Neuronal stem cell (in vitro differentiated cells): ENCODE data around the gene MEIS2.

Experiments
- DNase-seq: peaks from one replicate; pipeline ENCODE4 v3.0.0-alpha.2; 2013; ENCODE audit warnings: low spot score
- H2AFZ ChIP-seq: one replicate; pipeline ENCODE4 v1.6.1; 2013; ENCODE audit warnings: mild to moderate bottlenecking, low read length, inconsistent platforms
- H2AK5ac ChIP-seq: 2 replicates; pipeline ENCODE4 v1.6.1; 2013; ENCODE audit warnings: low read depth, mild to moderate bottlenecking, inconsistent platforms, low read length, moderate library complexity, mixed read lengths
- H2BK120ac ChIP-seq: 2 replicates; pipeline ENCODE4 v1.6.1; 2013; ENCODE audit warnings: low read depth, mild to moderate bottlenecking, inconsistent platforms, low read length, moderate library complexity, mixed read lengths
- H2BK12ac ChIP-seq: one replicate; pipeline ENCODE4 v1.6.1; 2013; ENCODE audit warnings: low read length, inconsistent platforms
- H2BK15ac ChIP-seq: 2 replicates; pipeline ENCODE4 v1.6.1; 2013; ENCODE audit warnings: mild to moderate bottlenecking, low read length, inconsistent platforms, mixed read lengths
- H2BK5ac ChIP-seq: one replicate; pipeline ENCODE4 v1.6.1; 2013; ENCODE audit warnings: inconsistent platforms, mild to moderate bottlenecking, low read length, moderate library complexity
- H3K14ac ChIP-seq: one replicate; pipeline ENCODE4 v1.6.1; 2013; ENCODE audit warnings: low read length, inconsistent platforms
- H3K18ac ChIP-seq: 2 replicates; pipeline ENCODE4 v1.6.1; 2013; ENCODE audit warnings: low read length, inconsistent platforms
- H3K23ac ChIP-seq: 2 replicates; pipeline ENCODE4 v1.6.1; 2013; ENCODE audit warnings: low read depth, mild to moderate bottlenecking, mixed read lengths, low read length, inconsistent platforms; ENCODE audit not compliant: poor library complexity
- H3K27ac ChIP-seq: replicated peaks from 3 replicates; pipeline ENCODE4 v1.5.1; 2013; ENCODE audit warnings: low read length, inconsistent platforms
- H3K27me3 ChIP-seq, 3 experiments: 2 replicates each; pipeline ENCODE4 v1.6.1; 2013; ENCODE audit warnings: low read length in 3 of 3, mild to moderate bottlenecking in 2 of 3, inconsistent platforms in 1 of 3, low read depth in 1 of 3, mixed read lengths in 1 of 3, moderate library complexity in 1 of 3; ENCODE audit not compliant: control insufficient read depth in 3 of 3, insufficient read depth in 3 of 3
- H3K36me3 ChIP-seq, 2 donors: replicated peaks in 1 of 2; 2 replicates each; pipeline ENCODE4 v1.6.1; 2013; ENCODE audit warnings: low read length in 2 of 2; ENCODE audit not compliant: control insufficient read depth in 2 of 2, insufficient read depth in 2 of 2
- H3K4ac ChIP-seq: 2 replicates; pipeline ENCODE4 v1.6.1; 2013; ENCODE audit warnings: inconsistent platforms, mild to moderate bottlenecking, low read length, moderate library complexity
- H3K4me1 ChIP-seq, 2 donors: 1 replicate in 1 of 2; 2 replicates in 1 of 2; pipeline ENCODE4 v1.6.1; 2013; ENCODE audit warnings: low read length in 2 of 2, low read depth in 1 of 2; ENCODE audit not compliant: control insufficient read depth in 2 of 2, insufficient read depth in 1 of 2
- H3K4me2 ChIP-seq: one replicate; pipeline ENCODE4 v1.6.1; 2013; ENCODE audit warnings: mild to moderate bottlenecking, low read length, inconsistent platforms; ENCODE audit not compliant: insufficient read depth, poor library complexity, severe bottlenecking
- H3K4me3 ChIP-seq, 2 donors: 2 replicates each; pipeline ENCODE4 v1.5.1; 2013; ENCODE audit warnings: low read length in 2 of 2, mild to moderate bottlenecking in 2 of 2, inconsistent platforms in 1 of 2, moderate library complexity in 1 of 2
- H3K79me1 ChIP-seq: one replicate; pipeline ENCODE4 v1.6.1; 2013; ENCODE audit warnings: low read depth, mild to moderate bottlenecking, inconsistent platforms, low read length, moderate library complexity
- H3K9ac ChIP-seq: one replicate; pipeline ENCODE4 v1.6.1; 2013; ENCODE audit warnings: mild to moderate bottlenecking, low read depth, low read length, inconsistent platforms; ENCODE audit not compliant: poor library complexity
- H3K9me3 ChIP-seq, 2 donors: replicated peaks in 1 of 2; 2 replicates each; pipeline versions ENCODE3 to v1.6.1; 2013; ENCODE audit warnings: low read length in 2 of 2, mild to moderate bottlenecking in 2 of 2, inconsistent platforms in 1 of 2, low read depth in 1 of 2, mixed read lengths in 1 of 2, moderate library complexity in 1 of 2; ENCODE audit not compliant: control insufficient read depth in 2 of 2, insufficient read depth in 1 of 2
- H4K8ac ChIP-seq: one replicate; pipeline ENCODE4 v1.6.1; 2013; ENCODE audit warnings: low read depth, mild to moderate bottlenecking, inconsistent platforms, low read length, moderate library complexity
- H4K91ac ChIP-seq: one replicate; pipeline ENCODE4 v1.6.1; 2013; ENCODE audit warnings: low read length, low read depth, mild to moderate bottlenecking, inconsistent platforms; ENCODE audit not compliant: poor library complexity
- WGBS, 2 donors: extraction: QIAGEN DNeasy Blood & Tissue Kit; methylation state at CpG; one replicate each; pipeline ENCODE4 v1.1.7; 2013; ENCODE audit warnings: missing lambda C conversion rate in 2 of 2, mixed read lengths in 1 of 2; ENCODE audit not compliant: insufficient read length in 2 of 2, insufficient replicate concordance in 1 of 2; ENCODE audit errors: extremely low coverage in 2 of 2; 5-methylcytosine and 5-hydroxymethylcytosine counted together

Gene MEIS2

DNA sequence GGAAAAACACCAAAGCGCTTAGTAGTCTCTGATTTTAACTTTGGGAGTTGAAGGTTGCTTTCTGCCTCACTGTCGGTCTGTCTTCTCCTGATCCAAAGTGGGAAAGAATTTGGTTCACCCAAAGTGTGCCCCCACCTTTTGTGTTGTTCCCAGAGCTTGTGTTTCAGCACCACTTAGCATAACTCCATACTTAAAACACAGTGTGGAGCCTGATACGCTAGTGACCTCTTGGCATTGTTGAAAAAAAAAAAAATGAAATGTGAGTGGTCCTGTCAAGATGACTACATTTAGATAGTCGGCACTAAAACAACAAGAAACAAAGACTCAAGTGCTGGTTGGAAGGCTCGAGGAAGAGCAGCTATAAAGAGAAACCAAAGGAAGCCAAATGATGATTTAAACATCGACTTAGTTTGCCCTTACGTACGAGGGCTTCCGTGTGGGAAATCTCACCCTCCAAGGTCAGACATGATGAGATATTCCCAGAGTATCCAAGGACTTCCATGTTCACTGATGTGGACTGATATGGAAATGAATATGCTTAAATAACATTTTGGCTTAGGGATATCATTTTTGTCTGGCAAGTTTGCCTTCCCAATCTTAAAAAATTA lies 178.8 kb downstream of the MEIS2 start:
- WGBS, 2 donors, result no CpG with 5 or more reads among the region's 9 CpGs
- H3K27ac ChIP-seq, result no peak overlapping the region

DNA sequence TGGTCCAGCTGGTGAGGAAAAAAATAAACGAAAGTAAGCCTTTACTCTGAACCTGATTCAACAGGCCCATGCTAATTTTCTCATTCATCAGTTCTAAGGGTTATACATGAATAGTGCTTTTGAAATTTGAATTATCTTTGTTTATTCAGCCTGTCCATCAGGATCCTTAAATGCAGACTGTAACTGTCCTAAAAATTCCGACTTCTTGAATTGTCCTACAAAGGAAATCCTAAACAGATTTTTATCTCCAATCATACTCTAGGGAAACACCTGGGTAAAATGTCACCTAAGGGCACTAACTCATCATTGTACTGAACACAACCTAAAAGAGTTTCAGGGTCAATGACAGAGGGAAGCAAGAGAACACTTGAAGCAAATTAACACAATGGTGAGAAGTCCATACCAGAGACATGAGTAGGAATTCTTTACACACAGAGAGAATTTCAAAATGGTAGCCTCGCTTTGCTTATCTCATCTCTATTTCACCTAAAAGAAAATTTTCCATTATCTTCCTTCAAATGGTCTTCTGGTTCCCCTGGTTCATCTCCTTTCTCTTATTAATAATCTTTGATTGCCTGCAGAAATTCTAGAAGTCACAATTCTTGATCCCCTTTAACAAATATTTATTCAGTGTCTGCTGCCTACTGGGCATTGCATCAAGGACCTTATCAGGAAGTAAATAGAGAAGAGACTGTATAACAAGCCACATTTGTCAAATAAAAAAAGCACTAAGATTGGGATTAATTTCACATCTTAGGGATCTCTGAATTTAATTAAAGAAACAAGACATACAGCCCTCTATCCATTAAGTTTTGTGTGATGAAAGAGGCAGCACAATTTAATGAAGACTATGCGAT lies 182.7 kb downstream of the MEIS2 start:
- H2BK5ac ChIP-seq, result no peak overlapping the region
- H3K9me3 ChIP-seq, result no peaks in the 10 kb centered on the region
- H3K27me3 ChIP-seq, result no peaks in the 10 kb centered on the region
- H3K4me2 ChIP-seq, result no peak overlapping the region
- H3K18ac ChIP-seq, result no peak overlapping the region
- H2AK5ac ChIP-seq, result no peak overlapping the region
- no peak for DNase-seq
- no peak overlapping the region for H3K4ac ChIP-seq
- no peak overlapping the region for H3K4me3 ChIP-seq
- H3K79me1 ChIP-seq, result peaks cover 1% of the 10 kb centered on the region
- H3K9ac ChIP-seq, result no peak overlapping the region
- H4K8ac ChIP-seq, result no peak overlapping the region
- no peak overlapping the region for H3K23ac ChIP-seq
- no peak overlapping the region for H4K91ac ChIP-seq
- no peak overlapping the region for H3K14ac ChIP-seq
- H3K36me3 ChIP-seq, result no peaks in the 10 kb centered on the region
- peaks cover 5 to 6% of the 10 kb centered on the region in 2 donors for H3K4me1 ChIP-seq
- no peak overlapping the region for H2BK120ac ChIP-seq
- no CpG with 5 or more reads among the region's 4 CpGs for WGBS, 2 donors
- H2AFZ ChIP-seq, result no peak overlapping the region
- H2BK12ac ChIP-seq, result no peak overlapping the region
- H3K27ac ChIP-seq, result no peak overlapping the region
- no peak overlapping the region for H2BK15ac ChIP-seq

More for the DNA sequence above, 178.8 kb downstream of the MEIS2 start:
- no peaks in the 10 kb centered on the region for H3K27me3 ChIP-seq
- H3K23ac ChIP-seq, result no peak overlapping the region
- H3K4me3 ChIP-seq, result no peak overlapping the region
- no peak overlapping the region for H3K14ac ChIP-seq
- no peak for DNase-seq
- H3K36me3 ChIP-seq, result no peaks in the 10 kb centered on the region
- H3K4ac ChIP-seq, result no peak overlapping the region
- no peak overlapping the region for H3K4me2 ChIP-seq
- peaks cover 1% of the 10 kb centered on the region for H3K79me1 ChIP-seq
- no peak overlapping the region for H2AK5ac ChIP-seq
- no peak overlapping the region for H2AFZ ChIP-seq
- H4K8ac ChIP-seq, result no peak overlapping the region
- H3K4me1 ChIP-seq, result peaks cover 6 to 8% of the 10 kb centered on the region in 2 donors
- no peak overlapping the region for H4K91ac ChIP-seq
- no peak overlapping the region for H3K9ac ChIP-seq
- H2BK5ac ChIP-seq, result no peak overlapping the region
- no peak overlapping the region for H2BK120ac ChIP-seq
- no peak overlapping the region for H3K18ac ChIP-seq
- H2BK15ac ChIP-seq, result no peak overlapping the region
- H3K9me3 ChIP-seq, result no peaks in the 10 kb centered on the region
- H2BK12ac ChIP-seq, result no peak overlapping the region

GRCh38 chr15:36914960-36915808 lies 185.2 kb downstream of the MEIS2 start:
- no peak overlapping the region for H4K8ac ChIP-seq
- no peak overlapping the region for H3K23ac ChIP-seq
- no peak overlapping the region for H3K4ac ChIP-seq
- H2AK5ac ChIP-seq, result no peak overlapping the region
- no peak overlapping the region for H3K27ac ChIP-seq
- no peak overlapping the region for H3K4me2 ChIP-seq
- H2BK15ac ChIP-seq, result no peak overlapping the region
- no peak overlapping the region for H3K9ac ChIP-seq
- no peak for DNase-seq
- H3K79me1 ChIP-seq, result peaks cover 1% of the 10 kb centered on the region
- no peak overlapping the region for H3K18ac ChIP-seq
- no peak overlapping the region for H3K14ac ChIP-seq
- no peaks in the 10 kb centered on the region for H3K27me3 ChIP-seq
- H2AFZ ChIP-seq, result no peak overlapping the region
- H3K4me3 ChIP-seq, result no peak overlapping the region
- H2BK120ac ChIP-seq, result no peak overlapping the region
- H4K91ac ChIP-seq, result no peak overlapping the region
- H2BK12ac ChIP-seq, result no peak overlapping the region
- H2BK5ac ChIP-seq, result no peak overlapping the region
- no peaks in the 10 kb centered on the region for H3K36me3 ChIP-seq
- H3K9me3 ChIP-seq, result no peaks in the 10 kb centered on the region
- WGBS, 2 donors, result no CpG with 5 or more reads among the region's 3 CpGs
- peaks cover 4 to 8% of the 10 kb centered on the region in 2 donors for H3K4me1 ChIP-seq

DNA sequence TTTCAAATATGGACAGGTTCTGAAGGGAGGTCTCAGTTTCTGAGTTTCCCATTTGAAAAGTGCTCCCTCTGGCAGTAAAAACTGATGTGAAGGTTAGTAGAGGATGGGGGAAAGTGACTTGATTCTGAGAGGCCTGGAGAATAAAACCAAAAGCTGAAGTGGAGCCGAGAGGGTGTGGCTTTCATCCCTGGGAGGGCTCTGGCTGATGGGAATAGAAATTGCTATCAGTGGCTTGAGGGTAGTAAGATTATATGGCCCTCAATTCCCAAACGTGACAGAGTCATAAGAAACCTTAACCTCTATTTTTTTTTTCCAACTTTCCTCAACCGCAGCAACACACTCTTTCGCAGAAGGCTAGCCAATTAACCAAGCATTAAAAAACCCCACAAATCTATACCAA lies 185.9 kb downstream of the MEIS2 start:
- Histone ChIP-seq H3K14ac (no peak overlapping the region), H4K8ac (no peak overlapping the region), H2BK15ac (no peak overlapping the region), H3K23ac (no peak overlapping the region), H4K91ac (no peak overlapping the region), H2BK120ac (no peak overlapping the region), H3K4me2 (no peak overlapping the region), H3K27me3 (no peaks in the 10 kb centered on the region), H3K4ac (no peak overlapping the region), H2BK12ac (no peak overlapping the region), H3K79me1 (peaks cover 1% of the 10 kb centered on the region), H2BK5ac (no peak overlapping the region), H2AK5ac (no peak overlapping the region), H2AFZ (no peak overlapping the region), H3K36me3 (no peaks in the 10 kb centered on the region), H3K9me3 (no peaks in the 10 kb centered on the region), H3K9ac (no peak overlapping the region), H3K27ac (no peak overlapping the region), H3K18ac (no peak overlapping the region), H3K4me1 (peaks cover 4 to 10% of the 10 kb centered on the region in 2 donors), H3K4me3 (no peak overlapping the region)
- no CpG with 5 or more reads among the region's 4 CpGs for WGBS, 2 donors
- no peak for DNase-seq
